Peyer's patch (tissue), 4 donors: ENCODE data around the gene AGO3.

ENCODE experiments used
- CTCF ChIP-seq, 6 experiments: fragments of 450-650 bp in 4 of 6; fragments of 200-600 bp in 2 of 6; sonication (generic) in 1 of 6; IDR thresholded peaks; one replicate each; pipeline ENCODE4 v1.5.1; 2017 to 2019; ENCODE audit warnings: antibody characterized with exemption in 6 of 6, mild to moderate bottlenecking in 3 of 6, moderate library complexity in 1 of 6
- POLR2A ChIP-seq, 2 donors: fragments of 450-650 bp; IDR thresholded peaks; one replicate each; pipeline ENCODE4 v1.5.1; 2017; ENCODE audit warnings: antibody characterized with exemption in 2 of 2, mild to moderate bottlenecking in 2 of 2, moderate library complexity in 2 of 2

- TF ChIP-seq POLR2A (IDR thresholded peaks at IDR 0.05) (no peak), CTCF (IDR thresholded peaks at IDR 0.05) (no peak)
Observed at GRCh38 chr1:35887508-35887907, 43.4 kb upstream of the AGO3 start.
